SU-DHL-6 (cell line): ENCODE data around the gene PHACTR3.

Source experiments
- EZH2phosphoT487 ChIP-seq: fragments of 200-600 bp; sonication (generic), shearing (Covaris generic); conservative IDR thresholded peaks from 2 replicates; pipeline ENCODE4 v1.6.1; 2018; ENCODE audit warnings: mild to moderate bottlenecking, antibody characterized with exemption, low read length, moderate library complexity, mixed read lengths
- TF ChIP-seq, protein P1 (sequence below): fragments of 200-600 bp; sonication (generic); IDR thresholded peaks from one replicate; pipeline ENCODE4 v1.5.1; 2017; ENCODE audit warnings: antibody characterized with exemption, mild to moderate bottlenecking, low read length, moderate library complexity; ENCODE audit not compliant: insufficient read depth, poor library complexity, severe bottlenecking

DNA sequence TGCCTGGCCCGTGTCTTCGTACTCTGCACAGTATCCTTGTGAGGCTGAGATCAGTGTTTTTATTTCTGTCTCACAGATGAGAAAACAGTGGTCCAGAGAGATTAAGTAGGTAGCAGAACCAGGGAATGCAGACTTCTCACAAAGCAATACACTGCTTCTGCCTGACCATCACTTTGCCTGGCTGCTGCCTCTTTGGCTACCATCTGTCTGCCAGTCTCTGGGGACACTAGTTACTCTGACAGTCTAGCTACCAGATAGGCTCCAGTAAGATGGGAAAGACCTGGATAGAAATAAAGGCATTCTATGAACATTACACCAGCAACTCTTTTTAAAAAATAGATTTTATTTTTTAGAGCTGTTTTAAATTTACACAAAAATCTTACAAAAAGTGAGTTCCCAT, 96.9 kb downstream of the PHACTR3 start:
- TF ChIP-seq, protein P1, sequence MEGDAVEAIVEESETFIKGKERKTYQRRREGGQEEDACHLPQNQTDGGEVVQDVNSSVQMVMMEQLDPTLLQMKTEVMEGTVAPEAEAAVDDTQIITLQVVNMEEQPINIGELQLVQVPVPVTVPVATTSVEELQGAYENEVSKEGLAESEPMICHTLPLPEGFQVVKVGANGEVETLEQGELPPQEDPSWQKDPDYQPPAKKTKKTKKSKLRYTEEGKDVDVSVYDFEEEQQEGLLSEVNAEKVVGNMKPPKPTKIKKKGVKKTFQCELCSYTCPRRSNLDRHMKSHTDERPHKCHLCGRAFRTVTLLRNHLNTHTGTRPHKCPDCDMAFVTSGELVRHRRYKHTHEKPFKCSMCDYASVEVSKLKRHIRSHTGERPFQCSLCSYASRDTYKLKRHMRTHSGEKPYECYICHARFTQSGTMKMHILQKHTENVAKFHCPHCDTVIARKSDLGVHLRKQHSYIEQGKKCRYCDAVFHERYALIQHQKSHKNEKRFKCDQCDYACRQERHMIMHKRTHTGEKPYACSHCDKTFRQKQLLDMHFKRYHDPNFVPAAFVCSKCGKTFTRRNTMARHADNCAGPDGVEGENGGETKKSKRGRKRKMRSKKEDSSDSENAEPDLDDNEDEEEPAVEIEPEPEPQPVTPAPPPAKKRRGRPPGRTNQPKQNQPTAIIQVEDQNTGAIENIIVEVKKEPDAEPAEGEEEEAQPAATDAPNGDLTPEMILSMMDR = no peak
- no peak for TF ChIP-seq EZH2phosphoT487
